ENCODE data around the gene HNRNPAB.

DNA sequence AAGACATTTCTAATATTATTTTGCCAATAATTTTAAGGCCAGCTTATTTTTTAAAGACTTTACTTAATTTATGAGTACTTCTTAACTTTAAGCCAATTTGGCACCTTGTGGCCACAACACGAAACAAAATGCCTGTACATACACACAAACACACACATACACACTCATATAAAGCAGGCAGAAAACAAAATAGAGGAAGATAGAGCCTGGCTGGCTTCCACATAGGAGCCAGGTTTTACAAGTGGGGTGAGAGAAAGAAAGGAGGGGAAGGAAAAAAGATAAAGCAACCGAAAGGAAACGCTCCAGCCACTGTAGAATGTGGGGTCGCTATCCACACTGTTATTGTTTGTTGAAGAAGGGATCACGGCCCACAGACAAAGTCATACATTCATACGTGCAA, 27.5 kb upstream of the HNRNPAB start:
- TF ChIP-seq POLR2A (IDR thresholded peaks at IDR 0.05) (no peak), CTCF (IDR thresholded peaks at IDR 0.05) (no peak)
